GM18507 (cell line): ENCODE data around the gene WDR72.

Source experiments
- DNase-seq: peaks from one replicate; pipeline ENCODE4 v3.0.0; 2011; ENCODE audit warnings: low read depth; ENCODE audit not compliant: insufficient read length; ENCODE audit errors: extremely low spot score
- FAIRE-seq: peaks from 2 replicates; lab custom pipeline; 2011; peaks lifted over from hg19 to GRCh38; lab: Jason Lieb, UNC

The WDR72 gene

DNA sequence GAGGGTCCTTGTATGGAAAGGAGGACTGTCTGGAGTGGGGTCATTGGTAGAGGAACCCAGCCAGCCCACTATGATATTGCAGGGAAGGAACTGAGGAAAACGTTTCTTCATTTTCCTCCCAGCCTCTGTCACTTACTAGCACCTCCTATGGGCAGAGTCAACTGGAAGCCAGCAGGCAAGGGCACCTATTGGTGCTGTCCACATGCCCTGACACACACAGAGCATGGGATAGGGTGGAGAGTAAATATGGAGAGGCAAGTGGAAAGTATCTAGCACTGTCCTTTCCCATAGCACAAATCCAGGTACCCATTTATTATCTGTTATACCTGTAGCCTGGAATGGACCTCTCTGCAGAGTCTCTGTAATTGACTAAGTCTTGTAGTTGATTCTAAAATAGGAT is 285.6 kb downstream of the WDR72 start:
- DNase-seq: no peak
- no peak for FAIRE-seq

DNA sequence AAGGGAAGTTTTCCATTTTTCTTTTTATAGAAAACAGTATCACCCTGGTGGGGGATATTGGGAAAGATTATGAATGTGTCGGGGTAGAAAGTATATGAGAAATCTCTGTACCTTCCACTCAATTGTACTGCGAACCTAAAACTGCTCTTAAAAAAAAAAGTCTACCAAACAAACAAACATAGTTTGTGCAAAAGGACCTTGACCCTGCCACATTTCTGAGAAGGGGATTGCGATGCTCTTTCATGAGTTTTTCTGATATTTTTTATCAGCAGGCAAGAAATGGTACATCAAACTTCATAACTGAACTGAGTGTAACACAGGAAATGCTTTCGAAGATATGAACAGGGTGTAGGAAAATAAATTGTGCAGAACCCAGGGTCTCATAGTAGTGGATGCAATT is 286.0 kb downstream of the WDR72 start:
- no peak for FAIRE-seq
- no peak for DNase-seq

DNA sequence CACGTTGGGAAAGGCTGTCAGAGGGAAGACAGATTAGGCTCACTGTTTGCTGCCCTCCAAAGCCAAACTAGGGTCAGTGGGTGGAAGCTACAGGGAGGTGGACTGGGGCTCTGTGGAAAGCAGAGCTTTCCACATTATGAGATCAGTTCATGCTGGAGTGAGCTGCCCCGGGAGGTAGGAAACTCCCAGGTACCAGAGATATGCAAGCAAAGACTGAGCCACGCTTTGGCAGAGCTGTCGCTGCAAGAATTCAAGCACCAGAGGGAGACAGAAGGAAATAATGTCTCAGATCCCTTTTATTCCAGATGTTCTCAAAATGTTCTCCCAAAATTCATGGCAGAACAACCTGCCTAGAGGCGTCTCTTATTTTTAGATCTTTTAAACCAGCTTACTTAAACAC is 286.6 kb downstream of the WDR72 start:
- DNase-seq (no peak), FAIRE-seq (no peak)

DNA sequence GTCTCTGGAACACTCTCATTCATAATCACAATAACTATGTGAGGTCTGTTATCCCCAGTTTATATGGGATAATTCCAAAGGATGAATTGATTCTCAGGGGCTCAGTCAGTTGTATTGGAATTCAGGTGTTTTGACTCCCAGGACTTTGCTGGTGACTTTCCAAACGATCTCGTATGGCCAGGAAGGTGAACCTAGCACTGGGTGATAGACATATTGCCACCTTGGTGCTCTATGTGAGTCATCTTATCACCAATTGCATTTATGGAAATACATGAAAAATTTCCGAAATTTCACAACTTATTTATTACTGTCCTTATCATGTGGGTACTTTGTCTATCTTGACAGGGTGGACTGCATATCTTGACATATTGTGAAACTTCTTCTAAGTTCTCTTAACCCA is 287.3 kb downstream of the WDR72 start:
- DNase-seq (no peak), FAIRE-seq (no peak)

DNA sequence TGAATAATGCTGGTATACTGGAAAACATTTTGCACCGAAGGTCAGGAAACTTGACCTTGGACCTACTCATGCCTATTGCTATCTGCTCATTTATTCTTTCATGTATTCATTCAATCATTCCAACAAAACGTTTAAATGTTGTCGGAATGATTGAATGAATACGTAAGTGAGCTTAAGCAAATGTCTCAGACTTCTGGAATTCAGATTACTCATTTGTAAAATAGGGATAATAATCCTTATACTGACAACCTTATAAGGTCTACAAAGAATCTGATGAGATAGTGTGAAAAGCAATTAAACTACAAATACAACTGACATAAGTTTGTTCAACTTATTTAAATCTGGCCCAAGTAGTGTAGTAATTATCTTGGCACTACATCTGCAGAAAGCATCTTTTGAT is 288.7 kb downstream of the WDR72 start:
- DNase-seq (no peak), FAIRE-seq (no peak)

DNA sequence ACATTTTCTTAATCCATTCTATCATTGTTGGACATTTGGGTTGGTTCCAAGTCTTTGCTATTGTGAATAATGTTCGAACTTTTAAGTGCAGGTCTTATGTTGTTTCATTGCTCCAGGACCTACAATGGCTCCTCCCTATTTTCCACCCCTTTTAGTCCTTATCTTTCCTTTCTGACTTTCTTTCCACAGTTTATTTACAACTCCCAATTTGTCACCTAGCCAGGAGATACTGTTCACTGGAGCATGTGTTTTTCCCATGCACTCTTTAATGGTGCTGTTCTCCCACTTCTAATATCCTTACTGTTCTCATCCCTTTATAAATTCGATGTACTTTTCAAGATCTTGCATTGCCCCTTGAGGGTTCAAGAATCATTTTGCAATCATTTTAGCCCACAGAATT is 290.0 kb downstream of the WDR72 start:
- DNase-seq: no peak
- no peak for FAIRE-seq
